Measurements from ENCODE around the gene RASA3. TPM values are rescaled to one million over a fixed set of nuclear protein-coding genes. Genes with fewer than 3 reads are reported as not detected.
A peak's percentile ranks its signal among the peaks of the same experiment; 100 is the strongest.

The RASA3 gene
- total and polyA plus RNA-seq, 9 of the 15 experiments (the other 6 are each of a cell fraction or from before 2014, with no cell fraction given) = 0.72 to 25.3 (median 14.4) TPM

DNA sequence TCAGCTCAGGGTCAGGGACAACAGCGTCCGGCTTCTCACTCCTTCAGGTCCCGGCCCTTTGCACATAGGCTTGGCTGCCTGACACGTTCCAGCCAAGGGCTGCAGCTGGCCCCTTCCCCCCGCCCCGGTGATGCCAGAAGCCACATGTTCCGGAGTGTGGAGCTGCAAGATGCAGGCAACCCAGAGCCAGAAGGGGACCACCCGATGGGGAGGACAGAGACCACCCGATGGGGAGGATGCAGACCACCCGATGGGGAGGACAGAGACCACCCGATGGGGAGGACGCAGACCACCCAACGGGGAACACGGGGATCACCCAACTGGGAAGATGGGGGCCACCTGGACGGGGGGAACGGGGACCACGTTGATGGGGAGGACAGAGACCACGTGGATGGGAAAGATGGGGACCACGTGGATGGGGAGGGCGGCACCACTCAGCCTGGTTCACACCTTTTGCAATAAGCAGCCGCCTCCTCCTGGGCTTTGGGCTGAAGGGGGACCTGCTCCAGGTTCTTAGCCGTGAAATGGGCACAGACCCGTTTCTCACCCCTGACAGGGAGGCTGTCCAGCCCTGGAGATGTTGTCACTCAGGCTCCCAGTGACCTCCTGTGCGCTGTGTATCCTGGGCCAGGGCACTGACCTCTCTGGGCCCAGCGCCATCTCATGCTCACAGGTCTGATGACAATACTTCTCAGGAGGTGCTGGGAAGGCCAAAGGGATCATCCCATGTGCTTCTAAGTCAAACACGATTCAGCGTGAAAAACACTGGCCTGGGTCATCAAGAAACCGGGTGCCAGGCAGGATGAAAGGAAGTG is 193.1 kb downstream of the RASA3 start (continued):
- TF ChIP-seq, protein P1, sequence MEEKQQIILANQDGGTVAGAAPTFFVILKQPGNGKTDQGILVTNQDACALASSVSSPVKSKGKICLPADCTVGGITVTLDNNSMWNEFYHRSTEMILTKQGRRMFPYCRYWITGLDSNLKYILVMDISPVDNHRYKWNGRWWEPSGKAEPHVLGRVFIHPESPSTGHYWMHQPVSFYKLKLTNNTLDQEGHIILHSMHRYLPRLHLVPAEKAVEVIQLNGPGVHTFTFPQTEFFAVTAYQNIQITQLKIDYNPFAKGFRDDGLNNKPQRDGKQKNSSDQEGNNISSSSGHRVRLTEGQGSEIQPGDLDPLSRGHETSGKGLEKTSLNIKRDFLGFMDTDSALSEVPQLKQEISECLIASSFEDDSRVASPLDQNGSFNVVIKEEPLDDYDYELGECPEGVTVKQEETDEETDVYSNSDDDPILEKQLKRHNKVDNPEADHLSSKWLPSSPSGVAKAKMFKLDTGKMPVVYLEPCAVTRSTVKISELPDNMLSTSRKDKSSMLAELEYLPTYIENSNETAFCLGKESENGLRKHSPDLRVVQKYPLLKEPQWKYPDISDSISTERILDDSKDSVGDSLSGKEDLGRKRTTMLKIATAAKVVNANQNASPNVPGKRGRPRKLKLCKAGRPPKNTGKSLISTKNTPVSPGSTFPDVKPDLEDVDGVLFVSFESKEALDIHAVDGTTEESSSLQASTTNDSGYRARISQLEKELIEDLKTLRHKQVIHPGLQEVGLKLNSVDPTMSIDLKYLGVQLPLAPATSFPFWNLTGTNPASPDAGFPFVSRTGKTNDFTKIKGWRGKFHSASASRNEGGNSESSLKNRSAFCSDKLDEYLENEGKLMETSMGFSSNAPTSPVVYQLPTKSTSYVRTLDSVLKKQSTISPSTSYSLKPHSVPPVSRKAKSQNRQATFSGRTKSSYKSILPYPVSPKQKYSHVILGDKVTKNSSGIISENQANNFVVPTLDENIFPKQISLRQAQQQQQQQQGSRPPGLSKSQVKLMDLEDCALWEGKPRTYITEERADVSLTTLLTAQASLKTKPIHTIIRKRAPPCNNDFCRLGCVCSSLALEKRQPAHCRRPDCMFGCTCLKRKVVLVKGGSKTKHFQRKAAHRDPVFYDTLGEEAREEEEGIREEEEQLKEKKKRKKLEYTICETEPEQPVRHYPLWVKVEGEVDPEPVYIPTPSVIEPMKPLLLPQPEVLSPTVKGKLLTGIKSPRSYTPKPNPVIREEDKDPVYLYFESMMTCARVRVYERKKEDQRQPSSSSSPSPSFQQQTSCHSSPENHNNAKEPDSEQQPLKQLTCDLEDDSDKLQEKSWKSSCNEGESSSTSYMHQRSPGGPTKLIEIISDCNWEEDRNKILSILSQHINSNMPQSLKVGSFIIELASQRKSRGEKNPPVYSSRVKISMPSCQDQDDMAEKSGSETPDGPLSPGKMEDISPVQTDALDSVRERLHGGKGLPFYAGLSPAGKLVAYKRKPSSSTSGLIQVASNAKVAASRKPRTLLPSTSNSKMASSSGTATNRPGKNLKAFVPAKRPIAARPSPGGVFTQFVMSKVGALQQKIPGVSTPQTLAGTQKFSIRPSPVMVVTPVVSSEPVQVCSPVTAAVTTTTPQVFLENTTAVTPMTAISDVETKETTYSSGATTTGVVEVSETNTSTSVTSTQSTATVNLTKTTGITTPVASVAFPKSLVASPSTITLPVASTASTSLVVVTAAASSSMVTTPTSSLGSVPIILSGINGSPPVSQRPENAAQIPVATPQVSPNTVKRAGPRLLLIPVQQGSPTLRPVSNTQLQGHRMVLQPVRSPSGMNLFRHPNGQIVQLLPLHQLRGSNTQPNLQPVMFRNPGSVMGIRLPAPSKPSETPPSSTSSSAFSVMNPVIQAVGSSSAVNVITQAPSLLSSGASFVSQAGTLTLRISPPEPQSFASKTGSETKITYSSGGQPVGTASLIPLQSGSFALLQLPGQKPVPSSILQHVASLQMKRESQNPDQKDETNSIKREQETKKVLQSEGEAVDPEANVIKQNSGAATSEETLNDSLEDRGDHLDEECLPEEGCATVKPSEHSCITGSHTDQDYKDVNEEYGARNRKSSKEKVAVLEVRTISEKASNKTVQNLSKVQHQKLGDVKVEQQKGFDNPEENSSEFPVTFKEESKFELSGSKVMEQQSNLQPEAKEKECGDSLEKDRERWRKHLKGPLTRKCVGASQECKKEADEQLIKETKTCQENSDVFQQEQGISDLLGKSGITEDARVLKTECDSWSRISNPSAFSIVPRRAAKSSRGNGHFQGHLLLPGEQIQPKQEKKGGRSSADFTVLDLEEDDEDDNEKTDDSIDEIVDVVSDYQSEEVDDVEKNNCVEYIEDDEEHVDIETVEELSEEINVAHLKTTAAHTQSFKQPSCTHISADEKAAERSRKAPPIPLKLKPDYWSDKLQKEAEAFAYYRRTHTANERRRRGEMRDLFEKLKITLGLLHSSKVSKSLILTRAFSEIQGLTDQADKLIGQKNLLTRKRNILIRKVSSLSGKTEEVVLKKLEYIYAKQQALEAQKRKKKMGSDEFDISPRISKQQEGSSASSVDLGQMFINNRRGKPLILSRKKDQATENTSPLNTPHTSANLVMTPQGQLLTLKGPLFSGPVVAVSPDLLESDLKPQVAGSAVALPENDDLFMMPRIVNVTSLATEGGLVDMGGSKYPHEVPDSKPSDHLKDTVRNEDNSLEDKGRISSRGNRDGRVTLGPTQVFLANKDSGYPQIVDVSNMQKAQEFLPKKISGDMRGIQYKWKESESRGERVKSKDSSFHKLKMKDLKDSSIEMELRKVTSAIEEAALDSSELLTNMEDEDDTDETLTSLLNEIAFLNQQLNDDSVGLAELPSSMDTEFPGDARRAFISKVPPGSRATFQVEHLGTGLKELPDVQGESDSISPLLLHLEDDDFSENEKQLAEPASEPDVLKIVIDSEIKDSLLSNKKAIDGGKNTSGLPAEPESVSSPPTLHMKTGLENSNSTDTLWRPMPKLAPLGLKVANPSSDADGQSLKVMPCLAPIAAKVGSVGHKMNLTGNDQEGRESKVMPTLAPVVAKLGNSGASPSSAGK (IDR thresholded peaks at IDR 0.05) = peak; percentile 37; the same call in 1 of the 2 replicates
- TF ChIP-seq KAT2B (IDR thresholded peaks at IDR 0.05; ENCODE audit: low read depth, low read length) = no peak
- TF ChIP-seq RHOXF2B (CRISPR knock-in tag; conservative IDR thresholded peaks at IDR 0.05) = no peak
- TF ChIP-seq RBM22 (IDR thresholded peaks at IDR 0.05; ENCODE audit: low read depth, low read length, poor library complexity, severe bottlenecking) = no peak
- 0 out of 2 replicates have a peak, but pooled peaks have one; percentile 8 for TF ChIP-seq L3MBTL2 (IDR thresholded peaks at IDR 0.05)
- TF ChIP-seq NFE2 (IDR thresholded peaks at IDR 0.05; ENCODE audit: low read depth) = no peak
- TF ChIP-seq, protein P2, sequence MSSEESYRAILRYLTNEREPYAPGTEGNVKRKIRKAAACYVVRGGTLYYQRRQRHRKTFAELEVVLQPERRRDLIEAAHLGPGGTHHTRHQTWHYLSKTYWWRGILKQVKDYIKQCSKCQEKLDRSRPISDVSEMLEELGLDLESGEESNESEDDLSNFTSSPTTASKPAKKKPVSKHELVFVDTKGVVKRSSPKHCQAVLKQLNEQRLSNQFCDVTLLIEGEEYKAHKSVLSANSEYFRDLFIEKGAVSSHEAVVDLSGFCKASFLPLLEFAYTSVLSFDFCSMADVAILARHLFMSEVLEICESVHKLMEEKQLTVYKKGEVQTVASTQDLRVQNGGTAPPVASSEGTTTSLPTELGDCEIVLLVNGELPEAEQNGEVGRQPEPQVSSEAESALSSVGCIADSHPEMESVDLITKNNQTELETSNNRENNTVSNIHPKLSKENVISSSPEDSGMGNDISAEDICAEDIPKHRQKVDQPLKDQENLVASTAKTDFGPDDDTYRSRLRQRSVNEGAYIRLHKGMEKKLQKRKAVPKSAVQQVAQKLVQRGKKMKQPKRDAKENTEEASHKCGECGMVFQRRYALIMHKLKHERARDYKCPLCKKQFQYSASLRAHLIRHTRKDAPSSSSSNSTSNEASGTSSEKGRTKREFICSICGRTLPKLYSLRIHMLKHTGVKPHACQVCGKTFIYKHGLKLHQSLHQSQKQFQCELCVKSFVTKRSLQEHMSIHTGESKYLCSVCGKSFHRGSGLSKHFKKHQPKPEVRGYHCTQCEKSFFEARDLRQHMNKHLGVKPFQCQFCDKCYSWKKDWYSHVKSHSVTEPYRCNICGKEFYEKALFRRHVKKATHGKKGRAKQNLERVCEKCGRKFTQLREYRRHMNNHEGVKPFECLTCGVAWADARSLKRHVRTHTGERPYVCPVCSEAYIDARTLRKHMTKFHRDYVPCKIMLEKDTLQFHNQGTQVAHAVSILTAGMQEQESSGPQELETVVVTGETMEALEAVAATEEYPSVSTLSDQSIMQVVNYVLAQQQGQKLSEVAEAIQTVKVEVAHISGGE (CRISPR knock-in tag; IDR thresholded peaks at IDR 0.05) = no peak
- TF ChIP-seq CCNT2 (IDR thresholded peaks at IDR 0.05; ENCODE audit: borderline replicate concordance, extremely low read depth, insufficient read length, low read depth, low read length) = no peak
- no peak for TF ChIP-seq ZC3H8 (IDR thresholded peaks at IDR 0.05)

Data from K562 (cell line).